Measurements from ENCODE around the gene SSBP3.

SSBP3 gene

DNA sequence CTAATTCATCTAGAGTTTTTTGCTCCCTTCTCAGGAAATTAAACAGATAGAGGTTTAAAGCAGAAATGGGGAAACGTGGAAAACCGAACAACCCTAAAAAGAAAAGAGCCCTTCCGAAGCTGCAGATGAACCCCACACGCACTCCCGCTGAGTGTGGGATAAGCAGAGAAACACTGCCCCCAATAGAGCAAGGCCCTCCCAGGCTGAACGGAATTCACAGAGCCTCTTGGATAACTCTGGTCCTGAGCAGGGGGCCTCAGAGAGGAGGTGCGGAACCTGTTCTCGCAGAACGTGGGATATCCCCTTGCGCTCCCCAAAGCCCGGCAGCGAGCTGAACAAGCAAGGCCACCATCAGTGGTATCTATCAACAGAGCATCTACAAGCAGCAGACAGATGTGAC lies 44.9 kb downstream of the SSBP3 start:
- H3K9me3 ChIP-seq (ENCODE audit: low read depth, low read length) = no peaks in the 10 kb centered on the region
- DNase-seq (ENCODE audit: low read depth, low spot score) = no peak
- TF ChIP-seq EZH2 (IDR thresholded peaks at IDR 0.05) (no peak), FOXP2 (optimal IDR thresholded peaks at IDR 0.05; ENCODE audit: control extremely low read depth, extremely low read length, insufficient read depth) (no peak), POLR2AphosphoS5 (IDR thresholded peaks at IDR 0.05; ENCODE audit: borderline replicate concordance, low read depth, low read length) (no peak)
- peaks cover 3% of the 10 kb centered on the region; the same call in 1 of the 2 replicates for H3K36me3 ChIP-seq (ENCODE audit: insufficient read depth, low read length)
- no peak overlapping the region for H3K4me3 ChIP-seq
- H3K9ac ChIP-seq (ENCODE audit: insufficient read length) = no peak overlapping the region
- no peak overlapping the region for H3K27ac ChIP-seq

- no peak overlapping the region for H3K27ac ChIP-seq
- H3K9me3 ChIP-seq (ENCODE audit: low read depth, low read length) = no peaks in the 10 kb centered on the region
- TF ChIP-seq EZH2 (IDR thresholded peaks at IDR 0.05) = no peak
- no peak for TF ChIP-seq FOXP2 (optimal IDR thresholded peaks at IDR 0.05; ENCODE audit: control extremely low read depth, extremely low read length, insufficient read depth)
Observed at GRCh38 chr1:54360165-54361005, 45.8 kb downstream of the SSBP3 start.

GRCh38 chr1:54359393-54360162 lies 46.6 kb downstream of the SSBP3 start:
- H3K9ac ChIP-seq (ENCODE audit: insufficient read length) = no peak overlapping the region
- peaks cover 3% of the 10 kb centered on the region; the same call in 1 of the 2 replicates for H3K36me3 ChIP-seq (ENCODE audit: insufficient read depth, low read length)
- no peaks in the 10 kb centered on the region for H3K9me3 ChIP-seq (ENCODE audit: low read depth, low read length)
- DNase-seq (ENCODE audit: low read depth, low spot score) = no peak
- H3K4me3 ChIP-seq = no peak overlapping the region
- TF ChIP-seq EZH2 (IDR thresholded peaks at IDR 0.05) = no peak
- TF ChIP-seq FOXP2 (optimal IDR thresholded peaks at IDR 0.05; ENCODE audit: control extremely low read depth, extremely low read length, insufficient read depth) = no peak
- TF ChIP-seq POLR2AphosphoS5 (IDR thresholded peaks at IDR 0.05; ENCODE audit: borderline replicate concordance, low read depth, low read length) = no peak
- no peak overlapping the region for H3K27ac ChIP-seq

More at GRCh38 chr1:54360165-54361005, 45.8 kb downstream of the SSBP3 start:
- Histone ChIP-seq H3K36me3 (ENCODE audit: insufficient read depth, low read length) (peaks cover 3% of the 10 kb centered on the region; the same call in 1 of the 2 replicates), H3K4me3 (no peak overlapping the region), H3K9ac (ENCODE audit: insufficient read length) (no peak overlapping the region)
- no peak for DNase-seq (ENCODE audit: low read depth, low spot score)

DNA sequence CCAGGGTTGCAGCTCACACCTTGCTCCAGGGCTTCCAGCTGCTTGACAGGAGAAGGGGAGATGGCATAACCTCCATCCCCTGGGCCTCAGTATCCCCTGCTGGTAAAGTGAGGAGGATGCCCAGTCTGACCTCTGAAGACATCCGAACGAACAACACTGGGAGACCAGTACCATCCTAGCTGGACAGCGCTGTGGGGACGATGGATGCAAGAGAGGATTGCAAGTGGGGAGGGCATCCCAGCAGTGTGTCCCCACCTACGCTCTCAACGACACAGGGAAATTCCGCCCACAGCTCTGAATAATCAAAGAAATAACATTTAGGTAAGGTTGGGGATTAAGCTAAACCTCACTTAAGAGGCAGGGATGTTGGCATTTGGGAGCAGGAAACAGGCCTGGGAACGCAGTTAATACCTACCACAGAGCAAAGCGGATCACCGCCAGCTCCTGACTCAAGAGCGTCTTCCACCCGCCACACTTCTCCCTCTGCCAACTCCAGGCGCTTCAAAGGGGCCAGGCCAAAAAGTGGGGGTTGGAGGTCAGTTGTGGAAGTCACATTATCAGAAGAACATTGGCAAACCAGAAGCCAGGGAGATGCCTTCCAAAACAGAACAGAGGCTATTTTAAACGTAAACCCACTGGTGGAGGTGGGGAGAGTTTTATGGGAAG lies 47.6 kb downstream of the SSBP3 start:
- Histone ChIP-seq H3K9me3 (ENCODE audit: low read depth, low read length) (no peaks in the 10 kb centered on the region), H3K27ac (no peak overlapping the region), H3K9ac (ENCODE audit: insufficient read length) (no peak overlapping the region), H3K36me3 (ENCODE audit: insufficient read depth, low read length) (peaks cover 3% of the 10 kb centered on the region; the same call in 1 of the 2 replicates), H3K4me3 (no peak overlapping the region)
- no peak for TF ChIP-seq FOXP2 (optimal IDR thresholded peaks at IDR 0.05; ENCODE audit: control extremely low read depth, extremely low read length, insufficient read depth)
- no peak for TF ChIP-seq EZH2 (IDR thresholded peaks at IDR 0.05)
- no peak for DNase-seq (ENCODE audit: low read depth, low spot score)

- DNase-seq (ENCODE audit: low read depth, low spot score) = no peak
- H3K27ac ChIP-seq = no peak overlapping the region
- no peak for TF ChIP-seq POLR2AphosphoS5 (IDR thresholded peaks at IDR 0.05; ENCODE audit: borderline replicate concordance, low read depth, low read length)
- no peak for TF ChIP-seq EZH2 (IDR thresholded peaks at IDR 0.05)
- TF ChIP-seq FOXP2 (optimal IDR thresholded peaks at IDR 0.05; ENCODE audit: control extremely low read depth, extremely low read length, insufficient read depth) = no peak
- H3K9me3 ChIP-seq (ENCODE audit: low read depth, low read length) = no peaks in the 10 kb centered on the region
- H3K9ac ChIP-seq (ENCODE audit: insufficient read length) = no peak overlapping the region
- peaks cover 3% of the 10 kb centered on the region; the same call in 1 of the 2 replicates for H3K36me3 ChIP-seq (ENCODE audit: insufficient read depth, low read length)
- no peak overlapping the region for H3K4me3 ChIP-seq
Observed at GRCh38 chr1:54357967-54358366, 48.2 kb downstream of the SSBP3 start.

DNA sequence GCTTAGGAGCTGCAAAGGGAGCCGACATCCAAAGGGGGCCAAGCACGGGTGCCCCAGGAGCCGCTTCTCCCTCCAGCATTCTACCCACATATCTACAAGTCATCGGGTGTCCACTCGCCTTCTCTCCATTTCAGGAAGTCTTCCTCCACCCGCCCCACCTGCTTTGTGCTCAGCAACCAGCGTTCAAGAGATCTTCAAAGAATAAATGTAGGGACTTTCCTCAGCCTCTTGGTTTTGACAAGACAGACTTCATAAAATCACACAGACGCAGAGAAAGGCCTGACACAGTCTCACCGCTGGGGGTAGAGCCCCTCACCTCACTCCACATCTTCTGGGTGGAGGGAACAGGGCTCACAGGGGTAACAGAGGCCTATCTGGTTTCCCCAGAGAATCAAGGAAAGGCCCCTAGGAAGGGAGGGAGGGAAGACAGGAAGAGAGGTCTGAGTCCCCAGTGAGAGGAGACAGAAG lies 49.5 kb downstream of the SSBP3 start:
- no peak overlapping the region for H3K9ac ChIP-seq (ENCODE audit: insufficient read length)
- DNase-seq (ENCODE audit: low read depth, low spot score) = no peak
- H3K9me3 ChIP-seq (ENCODE audit: low read depth, low read length) = no peaks in the 10 kb centered on the region
- TF ChIP-seq EZH2 (IDR thresholded peaks at IDR 0.05) = no peak
- H3K27ac ChIP-seq = no peak overlapping the region
- H3K4me3 ChIP-seq = no peak overlapping the region
- peaks cover 3% of the 10 kb centered on the region; the same call in 1 of the 2 replicates for H3K36me3 ChIP-seq (ENCODE audit: insufficient read depth, low read length)

- Histone ChIP-seq H3K27ac (no peak overlapping the region), H3K4me3 (no peak overlapping the region)
- DNase-seq (ENCODE audit: low read depth, low spot score) = no peak
Observed at GRCh38 chr1:54355931-54356679, 50.1 kb downstream of the SSBP3 start.

More at GRCh38 chr1:54355931-54356679, 50.1 kb downstream of the SSBP3 start:
- peaks cover 3% of the 10 kb centered on the region; the same call in 1 of the 2 replicates for H3K36me3 ChIP-seq (ENCODE audit: insufficient read depth, low read length)
- TF ChIP-seq EZH2 (IDR thresholded peaks at IDR 0.05) = no peak
- TF ChIP-seq FOXP2 (optimal IDR thresholded peaks at IDR 0.05; ENCODE audit: control extremely low read depth, extremely low read length, insufficient read depth) = no peak
- no peak for TF ChIP-seq POLR2AphosphoS5 (IDR thresholded peaks at IDR 0.05; ENCODE audit: borderline replicate concordance, low read depth, low read length)
- H3K9ac ChIP-seq (ENCODE audit: insufficient read length) = no peak overlapping the region
- H3K9me3 ChIP-seq (ENCODE audit: low read depth, low read length) = no peaks in the 10 kb centered on the region
